Upper lobe of right lung (tissue), 1 donor: ENCODE results near the gene ARHGAP1. TPM values are rescaled to one million over a fixed set of nuclear protein-coding genes. Genes with fewer than 3 reads are reported as not detected.
A peak's percentile ranks its signal among the peaks of the same experiment; 100 is the strongest.

ENCODE experiments used
- ATAC-seq: fragments of 200-7000 bp; cut with Tn5 transposase; one replicate; pipeline ENCODE4 v1.9.1; 2020; ENCODE audit warnings: mild to moderate bottlenecking, moderate library complexity
- DNase-seq: peaks from one replicate; pipeline ENCODE4 v3.0.0-alpha.2; 2020
- H3K27ac ChIP-seq: fragments of 200-600 bp; one replicate; pipeline ENCODE4 v1.8.0; 2022
- H3K27me3 ChIP-seq: fragments of 200-600 bp; one replicate; pipeline ENCODE4 v1.8.0; 2022; ENCODE audit warnings: mild to moderate bottlenecking
- H3K36me3 ChIP-seq: fragments of 200-600 bp; one replicate; pipeline ENCODE4 v1.8.0; 2022
- H3K4me1 ChIP-seq: fragments of 200-600 bp; one replicate; pipeline ENCODE4 v1.8.0; 2022
- H3K4me3 ChIP-seq: fragments of 200-600 bp; one replicate; pipeline ENCODE4 v1.8.0; 2022; ENCODE audit warnings: mild to moderate bottlenecking
- H3K9me3 ChIP-seq: fragments of 200-600 bp; one replicate; pipeline ENCODE4 v1.8.0; 2022
- intact Hi-C: fragments of 100-400 bp; cut with DNase I; formaldehyde crosslinking; loops from one replicate; pipeline ENCODE4 v1.11.0; 2022
- total RNA-seq: library from RNA; stranded (reverse); fragmentation: NEBNext Ultra II Directional; extraction: Animal tissue kit (Norgen Biotek cat#: 25700); gene quantifications from one replicate; pipeline ENCODE4 v1.2.1, GENCODE V29; 2021
- TF ChIP-seq, protein P1 (sequence below): fragments of 200-600 bp; IDR thresholded peaks from one replicate; pipeline ENCODE4 v1.8.0; 2022; ENCODE audit warnings: antibody characterized with exemption
- donor health status: DM: no; HTN: yes; CAD: no; lungs with severe emphysema.

ARHGAP1 gene
- total RNA-seq, 1 donor from 2014 or later = 62.8 TPM

GRCh38 chr11:46736146-46736545, 35.7 kb upstream of the ARHGAP1 start:
- no peak for DNase-seq
- Histone ChIP-seq H3K27ac (no peak overlapping the region), H3K4me3 (no peak overlapping the region), H3K36me3 (no peaks in the 10 kb centered on the region), H3K4me1 (no peaks in the 10 kb centered on the region), H3K27me3 (no peaks in the 10 kb centered on the region), H3K9me3 (no peaks in the 10 kb centered on the region)
- no peak for ATAC-seq
- TF ChIP-seq, protein P1, sequence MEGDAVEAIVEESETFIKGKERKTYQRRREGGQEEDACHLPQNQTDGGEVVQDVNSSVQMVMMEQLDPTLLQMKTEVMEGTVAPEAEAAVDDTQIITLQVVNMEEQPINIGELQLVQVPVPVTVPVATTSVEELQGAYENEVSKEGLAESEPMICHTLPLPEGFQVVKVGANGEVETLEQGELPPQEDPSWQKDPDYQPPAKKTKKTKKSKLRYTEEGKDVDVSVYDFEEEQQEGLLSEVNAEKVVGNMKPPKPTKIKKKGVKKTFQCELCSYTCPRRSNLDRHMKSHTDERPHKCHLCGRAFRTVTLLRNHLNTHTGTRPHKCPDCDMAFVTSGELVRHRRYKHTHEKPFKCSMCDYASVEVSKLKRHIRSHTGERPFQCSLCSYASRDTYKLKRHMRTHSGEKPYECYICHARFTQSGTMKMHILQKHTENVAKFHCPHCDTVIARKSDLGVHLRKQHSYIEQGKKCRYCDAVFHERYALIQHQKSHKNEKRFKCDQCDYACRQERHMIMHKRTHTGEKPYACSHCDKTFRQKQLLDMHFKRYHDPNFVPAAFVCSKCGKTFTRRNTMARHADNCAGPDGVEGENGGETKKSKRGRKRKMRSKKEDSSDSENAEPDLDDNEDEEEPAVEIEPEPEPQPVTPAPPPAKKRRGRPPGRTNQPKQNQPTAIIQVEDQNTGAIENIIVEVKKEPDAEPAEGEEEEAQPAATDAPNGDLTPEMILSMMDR = no peak
- intact Hi-C loops = no loop called here

DNA sequence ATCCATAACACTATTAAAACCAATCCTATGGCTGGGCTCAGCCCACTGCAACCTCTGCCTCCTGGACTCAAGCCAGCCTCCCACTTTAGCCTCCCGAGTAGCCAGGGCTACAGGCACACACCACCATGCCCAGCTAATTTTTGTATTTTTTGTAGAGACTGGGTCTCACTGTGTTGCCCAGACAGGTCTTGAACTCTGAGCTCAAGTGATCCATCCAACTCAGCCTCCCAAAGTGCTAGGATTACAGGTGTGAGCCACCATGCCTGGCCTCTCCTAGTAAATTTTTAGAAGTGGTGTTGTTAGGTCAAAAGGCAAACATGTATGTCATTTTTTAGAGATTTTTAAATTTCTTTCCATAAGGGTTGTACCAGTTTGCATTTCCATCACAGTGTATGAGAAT, 32.8 kb upstream of the ARHGAP1 start:
- Histone ChIP-seq H3K4me3 (no peak overlapping the region), H3K36me3 (no peaks in the 10 kb centered on the region), H3K27ac (no peak overlapping the region), H3K4me1 (no peaks in the 10 kb centered on the region), H3K27me3 (no peaks in the 10 kb centered on the region), H3K9me3 (no peaks in the 10 kb centered on the region)
- TF ChIP-seq, protein P1 = no peak
- ATAC-seq = no peak
- peak; percentile 23 for DNase-seq
- intact Hi-C loops = no loop called here

DNA sequence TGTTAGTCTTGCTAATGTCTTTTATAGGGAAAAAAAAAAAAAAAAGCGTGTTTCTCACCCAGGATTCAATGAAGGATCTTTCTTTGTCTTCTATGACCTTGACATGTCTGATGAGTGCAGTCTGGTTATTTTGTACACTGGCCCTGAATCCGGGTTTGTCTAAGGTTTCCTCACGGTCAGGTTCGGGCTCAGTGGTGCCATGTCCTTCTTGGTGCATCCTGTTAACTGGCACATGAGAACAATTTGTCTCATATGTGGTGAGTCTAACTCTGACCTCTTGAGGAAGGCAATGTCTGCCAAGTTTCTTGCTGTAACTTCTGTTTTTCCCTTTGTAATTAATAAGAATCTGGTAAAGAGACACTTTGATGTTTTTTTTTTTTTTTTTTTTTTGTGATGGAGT, 31.1 kb upstream of the ARHGAP1 start:
- DNase-seq (peak; percentile 7), ATAC-seq (no peak)
- TF ChIP-seq, protein P1 = no peak
- no peaks in the 10 kb centered on the region for H3K36me3 ChIP-seq
- H3K4me3 ChIP-seq = no peak overlapping the region
- intact Hi-C loops = no loop called here
- H3K27me3 ChIP-seq = no peaks in the 10 kb centered on the region
- no peaks in the 10 kb centered on the region for H3K9me3 ChIP-seq
- no peaks in the 10 kb centered on the region for H3K4me1 ChIP-seq
- no peak overlapping the region for H3K27ac ChIP-seq

- intact Hi-C loops = no loop called here
- H3K27ac ChIP-seq = no peak overlapping the region
- no peaks in the 10 kb centered on the region for H3K9me3 ChIP-seq
- no peak for ATAC-seq
- peak; percentile 46 for DNase-seq
- no peaks in the 10 kb centered on the region for H3K4me1 ChIP-seq
- H3K27me3 ChIP-seq = no peaks in the 10 kb centered on the region
- TF ChIP-seq, protein P1 = no peak
- H3K36me3 ChIP-seq = no peaks in the 10 kb centered on the region
- no peak overlapping the region for H3K4me3 ChIP-seq
Measured at GRCh38 chr11:46729110-46730027, 28.9 kb upstream of the ARHGAP1 start.

DNA sequence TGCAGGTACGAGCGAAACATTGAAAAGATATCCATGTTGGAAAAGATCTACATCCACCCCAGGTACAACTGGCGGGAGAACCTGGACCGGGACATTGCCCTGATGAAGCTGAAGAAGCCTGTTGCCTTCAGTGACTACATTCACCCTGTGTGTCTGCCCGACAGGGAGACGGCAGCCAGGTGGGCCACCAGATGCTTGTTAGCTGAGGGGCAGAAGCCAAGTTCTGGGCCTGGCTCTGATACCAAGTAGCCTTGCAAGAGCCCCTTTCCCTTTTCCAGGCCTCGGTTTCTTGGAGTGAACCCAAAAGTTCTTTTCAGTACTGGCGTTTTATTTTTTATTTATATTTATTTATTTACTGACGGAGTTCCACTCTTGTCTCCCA, 28.2 kb upstream of the ARHGAP1 start:
- no peaks in the 10 kb centered on the region for H3K4me1 ChIP-seq
- no peak overlapping the region for H3K4me3 ChIP-seq
- intact Hi-C loops = no loop called here
- H3K36me3 ChIP-seq = no peaks in the 10 kb centered on the region
- no peaks in the 10 kb centered on the region for H3K27me3 ChIP-seq
- no peak overlapping the region for H3K27ac ChIP-seq
- peak; percentile 31 for DNase-seq
- no peak for ATAC-seq
- TF ChIP-seq, protein P1 = no peak
- H3K9me3 ChIP-seq = no peaks in the 10 kb centered on the region
